ENCODE results near the gene C6orf89. TPM values are rescaled to one million over a fixed set of nuclear protein-coding genes. Genes with fewer than 3 reads are reported as not detected.

C6orf89 gene
- total RNA-seq, 1 experiment from 2014 or later: 11.8 TPM

- Histone ChIP-seq H4K91ac (ENCODE audit: insufficient read length, low read depth, low read length) (no peak overlapping the region), H2AFZ (ENCODE audit: low read length) (no peak overlapping the region), H3K23ac (ENCODE audit: insufficient read length, low read depth, low read length) (no peak overlapping the region), H3K9ac (ENCODE audit: extremely low read depth, insufficient read length, low read length) (no peak overlapping the region), H3K56ac (ENCODE audit: insufficient read length, low read depth, low read length) (no peak overlapping the region), H2BK15ac (ENCODE audit: low read depth, low read length) (no peak overlapping the region), H2BK120ac (ENCODE audit: low read depth, low read length, poor library complexity, severe bottlenecking) (no peak overlapping the region), H4K8ac (replicated peaks; ENCODE audit: insufficient read length, low read depth, low read length) (no peak overlapping the region), H2BK12ac (ENCODE audit: insufficient read length, low read depth, low read length) (no peak overlapping the region), H3K27me3 (ENCODE audit: insufficient read depth, low read length) (no peaks in the 10 kb centered on the region), H3K4me1 (ENCODE audit: insufficient read depth, low read length) (no peaks in the 10 kb centered on the region; the same call in 1 of the 2 replicates), H2BK5ac (ENCODE audit: insufficient read length, low read length) (no peak overlapping the region), H3K9me3 (ENCODE audit: control insufficient read depth, low read depth, low read length) (no peaks in the 10 kb centered on the region), H3K18ac (ENCODE audit: insufficient read length, low read depth, low read length) (no peak overlapping the region), H3K4me2 (ENCODE audit: insufficient read depth, insufficient read length, low read length) (no peak overlapping the region), H2AK5ac (ENCODE audit: insufficient read length, low read length) (no peak overlapping the region), H4K20me1 (ENCODE audit: control insufficient read depth, insufficient read depth, insufficient read length) (peaks cover 2% of the 10 kb centered on the region), H3K79me2 (ENCODE audit: insufficient read depth, low read length) (peaks cover 2% of the 10 kb centered on the region; the same call in 1 of the 2 replicates), H3K79me1 (ENCODE audit: insufficient read depth, low read depth, low read length, poor library complexity, severe bottlenecking) (peaks cover 4% of the 10 kb centered on the region), H3T11ph (ENCODE audit: low read length) (no peak overlapping the region), H3K4ac (ENCODE audit: low read depth, low read length) (no peak overlapping the region), H2BK20ac (ENCODE audit: low read depth, low read length, poor library complexity, severe bottlenecking) (no peak overlapping the region), H3K14ac (ENCODE audit: insufficient read depth, low read length) (no peak overlapping the region), H3K27ac (ENCODE audit: insufficient read length, low read depth, low read length) (no peak overlapping the region), H3K23me2 (ENCODE audit: insufficient read length, low read depth, low read length, poor library complexity, severe bottlenecking) (peaks cover 4% of the 10 kb centered on the region), H4K5ac (ENCODE audit: insufficient read length, low read depth, low read length) (no peak overlapping the region)
- peaks cover 23 to 50% (median 43%) of the 10 kb centered on the region in 3 experiments; a peak in 6 of 7 replicates for H3K36me3 Mint-ChIP-seq (ENCODE audit: insufficient read depth in 1 of 3, low read depth in 3 of 3)
- H3K27ac Mint-ChIP-seq: 0 out of 7 replicates have a peak overlapping the region, but pooled peaks of 1 of the 3 experiments have one; percentile 2
- H3K9me3 Mint-ChIP-seq: no peaks in the 10 kb centered on the region; a peak in 1 of 5 replicates
- H3K27me3 Mint-ChIP-seq (ENCODE audit: low read depth): peaks cover 2% of the 10 kb centered on the region; the same call in 1 of the 2 replicates
- WGBS (ENCODE audit: extremely low coverage, insufficient read length, low lambda C conversion rate): no CpG with 5 or more reads among the region's 5 CpGs
- H3K4me1 Mint-ChIP-seq: peaks cover 25 to 26% of the 10 kb centered on the region in 2 experiments
- H3K4me3 Mint-ChIP-seq: no peak overlapping the region
- DNase-seq: no peak
- no peak for TF ChIP-seq CTCF (conservative IDR thresholded peaks at IDR 0.05)
These were observed 32.4 kb upstream of the C6orf89 start for GRCh38 chr6:36853325-36853724.

All from H9 (cell line).